CD4-positive, alpha-beta T cell treated with Interleukin-4 for 4 hours (primary cell): Measurements from ENCODE around the gene TSPY1.
"Not testable (repeated sequence)": the region's sequence is repeated elsewhere in the genome, so short reads cannot be mapped to it uniquely, and the experiment has no call there.

Source experiments
- DNase-seq: peaks from one replicate; pipeline ENCODE4 v3.0.0-alpha.2; 2020

Gene TSPY1

GRCh38 chrY:9466655-9467054 lies at the start of gene TSPY1:
TSS of gene TSPY1 (plus strand) at chrY:9466955. CDS start at chrY:9467001, 46 bp downstream.
- DNase-seq = not testable (repeated sequence)

GRCh38 chrY:9486967-9487366 lies 20.2 kb downstream of the TSPY1 start, which contains the start of gene TSPY9:
TSS of gene TSPY9 (plus strand) at chrY:9487267. CDS start at chrY:9487313, 46 bp downstream.
- DNase-seq = not testable (repeated sequence)

GRCh38 chrY:9504396-9504795 lies 37.6 kb downstream of the TSPY1 start:
- DNase-seq = not testable (repeated sequence)

- not testable (repeated sequence) for DNase-seq
These were observed 49.5 kb downstream of the TSPY1 start for GRCh38 chrY:9516287-9516686.
